Endodermal cell (in vitro differentiated cells): ENCODE data around the gene CNPY4. TPM values are rescaled to one million over a fixed set of nuclear protein-coding genes. Genes with fewer than 3 reads are reported as not detected.

ENCODE experiments used
- DNase-seq: peaks from one replicate; pipeline ENCODE4 v3.0.0-alpha.2; 2017
- H3K27ac ChIP-seq: 2 replicates; pipeline ENCODE4 v1.5.1; 2013; ENCODE audit warnings: mild to moderate bottlenecking, low read depth, low read length, moderate library complexity
- H3K27me3 ChIP-seq: 2 replicates; pipeline ENCODE4 v1.6.1; 2013; ENCODE audit warnings: mild to moderate bottlenecking, low read length, moderate library complexity; ENCODE audit not compliant: insufficient read depth, control insufficient read depth, poor library complexity, severe bottlenecking
- H3K36me3 ChIP-seq: 2 replicates; pipeline ENCODE4 v1.7.0; 2013; ENCODE audit warnings: mild to moderate bottlenecking, low read length, moderate library complexity; ENCODE audit not compliant: control insufficient read depth, insufficient read depth
- H3K4me1 ChIP-seq: one replicate; pipeline ENCODE4 v1.7.0; 2013; ENCODE audit warnings: low read length; ENCODE audit not compliant: control insufficient read depth, insufficient read depth
- H3K4me3 ChIP-seq: 2 replicates; pipeline ENCODE4 v1.5.1; 2013; ENCODE audit warnings: mild to moderate bottlenecking, low read length, moderate library complexity
- H3K9ac ChIP-seq: 2 replicates; pipeline ENCODE4 v1.6.1; 2013; ENCODE audit warnings: mild to moderate bottlenecking, low read length, moderate library complexity; ENCODE audit not compliant: poor library complexity, severe bottlenecking; ENCODE audit errors: extremely low read depth
- H3K9me3 ChIP-seq: 2 replicates; pipeline ENCODE4 v1.6.1; 2013; ENCODE audit warnings: mild to moderate bottlenecking, low read length, moderate library complexity; ENCODE audit not compliant: control insufficient read depth
- H3K27ac Mint-ChIP-seq: 2 replicates; pipeline ENCODE4 v1.8.0; 2020; ENCODE audit warnings: mixed read lengths
- H3K27me3 Mint-ChIP-seq: 2 replicates; pipeline ENCODE4 v1.8.0; 2021; ENCODE audit warnings: mild to moderate bottlenecking, mixed read lengths; ENCODE audit not compliant: insufficient read depth
- H3K36me3 Mint-ChIP-seq: 2 replicates; pipeline ENCODE4 v1.8.0; 2020; ENCODE audit warnings: low read depth, mixed read lengths
- H3K4me1 Mint-ChIP-seq: 2 replicates; pipeline ENCODE4 v1.8.0; 2020; ENCODE audit warnings: mixed read lengths
- H3K4me3 Mint-ChIP-seq: 2 replicates; pipeline ENCODE4 v1.8.0; 2020; ENCODE audit warnings: mild to moderate bottlenecking, moderate library complexity, mixed read lengths
- H3K9me3 Mint-ChIP-seq: 2 replicates; pipeline ENCODE4 v1.8.0; 2020; ENCODE audit warnings: mild to moderate bottlenecking, mixed read lengths
- CTCF ChIP-seq: fragments of 200-600 bp; sonication (generic); conservative IDR thresholded peaks from 2 replicates; pipeline ENCODE4 v1.5.0; 2021; ENCODE audit warnings: antibody characterized with exemption, mild to moderate bottlenecking
- WGBS, 2 experiments: methylation state at CpG; one replicate each; pipeline versions ENCODE4 v1.1.5 to v1.1.7; 2013; ENCODE audit warnings: missing lambda C conversion rate in 2 of 2, mixed read lengths in 1 of 2; ENCODE audit not compliant: insufficient coverage in 1 of 2, insufficient read length in 1 of 2; 5-methylcytosine and 5-hydroxymethylcytosine counted together
- total RNA-seq, 2 donors: library from RNA; stranded (reverse); fragmentation: NEBNext Ultra II Directional in 1 of 2; extraction: Animal tissue kit (Norgen Biotek cat#: 25700) in 1 of 2; gene quantifications; 2 replicates in 1 of 2; 3 replicates in 1 of 2; pipeline ENCODE4 v1.2.1, GENCODE V29; 2021

CNPY4 gene
- total RNA-seq, 2 donors from 2014 or later = 16.2 to 19.4 TPM

- no peaks in the 10 kb centered on the region for H3K27me3 ChIP-seq
- H3K4me3 ChIP-seq = peak overlapping the region; percentile 95
- H3K4me1 ChIP-seq = no peaks in the 10 kb centered on the region
- DNase-seq = no peak
- 58 to 80% methylated on average over 1 of the region's 1 CpG for WGBS, 2 experiments
- Mint-ChIP-seq H3K36me3 (peaks cover 16% of the 10 kb centered on the region), H3K27me3 (no peaks in the 10 kb centered on the region), H3K27ac (peak overlapping the region; percentile 99), H3K9me3 (no peaks in the 10 kb centered on the region), H3K4me1 (peaks cover 8% of the 10 kb centered on the region), H3K4me3 (peak overlapping the region; percentile 99)
- TF ChIP-seq CTCF = no peak
- no peaks in the 10 kb centered on the region for H3K9me3 ChIP-seq
- H3K9ac ChIP-seq = no peak overlapping the region
- H3K36me3 ChIP-seq = peaks cover 5% of the 10 kb centered on the region
- no peak overlapping the region for H3K27ac ChIP-seq
Measured at GRCh38 chr7:100120733-100121036, 1.3 kb downstream of the CNPY4 start.

- peak overlapping the region; percentile 64 for H3K27ac Mint-ChIP-seq
Measured at GRCh38 chr7:100122067-100122466, 2.6 kb downstream of the CNPY4 start.

GRCh38 chr7:100122568-100122967 lies 3.1 kb downstream of the CNPY4 start:
- H3K27ac Mint-ChIP-seq = no peak overlapping the region
- no peaks in the 10 kb centered on the region for H3K4me1 ChIP-seq
- 90 to 100% methylated on average over 1 of the region's 1 CpG for WGBS, 2 experiments
- H3K9me3 Mint-ChIP-seq = no peaks in the 10 kb centered on the region
- no peak overlapping the region for H3K4me3 Mint-ChIP-seq
- H3K27me3 Mint-ChIP-seq = no peaks in the 10 kb centered on the region
- H3K9me3 ChIP-seq = no peaks in the 10 kb centered on the region
- TF ChIP-seq CTCF = no peak
- H3K27me3 ChIP-seq = no peaks in the 10 kb centered on the region
- peaks cover 8% of the 10 kb centered on the region for H3K4me1 Mint-ChIP-seq
- H3K27ac ChIP-seq = no peak overlapping the region
- H3K36me3 Mint-ChIP-seq = peaks cover 6% of the 10 kb centered on the region
- no peak overlapping the region for H3K9ac ChIP-seq
- no peak for DNase-seq
- H3K4me3 ChIP-seq = no peak overlapping the region
- peaks cover 5% of the 10 kb centered on the region for H3K36me3 ChIP-seq

More at GRCh38 chr7:100122067-100122466, 2.6 kb downstream of the CNPY4 start:
- no peak overlapping the region for H3K27ac ChIP-seq
- TF ChIP-seq CTCF = no peak
- H3K4me3 ChIP-seq = no peak overlapping the region
- Mint-ChIP-seq H3K4me3 (no peak overlapping the region), H3K27me3 (no peaks in the 10 kb centered on the region), H3K36me3 (peaks cover 6% of the 10 kb centered on the region), H3K4me1 (peaks cover 8% of the 10 kb centered on the region), H3K9me3 (no peaks in the 10 kb centered on the region)
- H3K9ac ChIP-seq = no peak overlapping the region
- DNase-seq = no peak
- H3K36me3 ChIP-seq = peaks cover 5% of the 10 kb centered on the region
- H3K4me1 ChIP-seq = no peaks in the 10 kb centered on the region
- H3K27me3 ChIP-seq = no peaks in the 10 kb centered on the region
- WGBS, 2 experiments = 83 to 89% methylated on average over 12 to 13 of the region's 13 CpGs
- H3K9me3 ChIP-seq = no peaks in the 10 kb centered on the region
